Suprapubic skin (tissue), 4 donors: ENCODE data around the gene RAB6B.

ENCODE experiments used
- EP300 ChIP-seq: sonication (generic); formaldehyde crosslinking; IDR thresholded peaks from one replicate; pipeline ENCODE4 v1.6.1; 2017; ENCODE audit warnings: antibody characterized with exemption
- POLR2A ChIP-seq, 2 donors: fragments of 450-650 bp; IDR thresholded peaks; one replicate each; pipeline ENCODE4 v1.6.1; 2017; ENCODE audit warnings: antibody characterized with exemption in 2 of 2, mild to moderate bottlenecking in 2 of 2, moderate library complexity in 2 of 2
- POLR2AphosphoS5 ChIP-seq, 3 donors: sonication (generic); formaldehyde crosslinking; IDR thresholded peaks; one replicate each; pipeline ENCODE4 v1.6.1; 2017; ENCODE audit warnings: antibody characterized with exemption in 3 of 3
- TF ChIP-seq, protein P1 (sequence below), 2 donors: fragments of 200-600 bp in 1 of 2; fragments of 450-650 bp in 1 of 2; sonication (generic) in 1 of 2; IDR thresholded peaks; one replicate each; pipeline ENCODE4 v1.5.1; 2016 to 2019; ENCODE audit warnings: antibody characterized with exemption in 2 of 2, mild to moderate bottlenecking in 1 of 2, moderate library complexity in 1 of 2

DNA sequence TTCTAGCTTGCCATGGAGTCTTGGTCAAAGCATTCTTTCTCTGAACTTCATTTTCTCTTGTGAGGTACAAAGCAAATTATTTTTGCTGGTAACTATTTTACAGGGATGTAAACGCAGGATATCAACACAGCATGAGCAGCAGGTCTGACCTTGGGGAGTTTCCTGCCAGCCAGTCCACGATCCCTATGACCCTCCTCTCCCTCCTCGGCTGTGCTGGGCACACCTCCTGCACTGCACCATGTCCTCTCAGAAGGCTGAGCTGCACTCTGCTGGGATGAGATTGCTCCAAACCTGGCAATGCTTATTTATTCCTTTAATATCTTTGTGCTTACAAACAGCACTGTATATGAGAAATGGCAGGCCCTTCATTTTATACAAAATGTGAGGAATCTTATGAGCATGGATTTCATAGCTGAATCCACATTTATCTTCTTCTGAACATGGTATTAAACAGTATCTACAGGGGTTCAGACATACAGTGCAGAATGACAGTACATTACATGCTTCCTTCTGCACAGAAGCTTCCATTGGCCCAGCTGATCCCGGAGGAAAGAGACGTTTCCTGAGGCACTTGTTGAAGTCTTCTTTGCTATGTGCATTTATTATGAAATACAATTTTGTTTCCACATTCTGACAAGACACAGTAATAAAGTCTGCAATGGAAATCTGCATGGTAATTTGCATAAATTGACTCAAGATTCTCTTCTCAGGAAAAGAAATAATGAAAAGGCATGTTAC is 41.2 kb downstream of the RAB6B start:
- TF ChIP-seq POLR2A (IDR thresholded peaks at IDR 0.05), result no peak
- TF ChIP-seq, protein P1, sequence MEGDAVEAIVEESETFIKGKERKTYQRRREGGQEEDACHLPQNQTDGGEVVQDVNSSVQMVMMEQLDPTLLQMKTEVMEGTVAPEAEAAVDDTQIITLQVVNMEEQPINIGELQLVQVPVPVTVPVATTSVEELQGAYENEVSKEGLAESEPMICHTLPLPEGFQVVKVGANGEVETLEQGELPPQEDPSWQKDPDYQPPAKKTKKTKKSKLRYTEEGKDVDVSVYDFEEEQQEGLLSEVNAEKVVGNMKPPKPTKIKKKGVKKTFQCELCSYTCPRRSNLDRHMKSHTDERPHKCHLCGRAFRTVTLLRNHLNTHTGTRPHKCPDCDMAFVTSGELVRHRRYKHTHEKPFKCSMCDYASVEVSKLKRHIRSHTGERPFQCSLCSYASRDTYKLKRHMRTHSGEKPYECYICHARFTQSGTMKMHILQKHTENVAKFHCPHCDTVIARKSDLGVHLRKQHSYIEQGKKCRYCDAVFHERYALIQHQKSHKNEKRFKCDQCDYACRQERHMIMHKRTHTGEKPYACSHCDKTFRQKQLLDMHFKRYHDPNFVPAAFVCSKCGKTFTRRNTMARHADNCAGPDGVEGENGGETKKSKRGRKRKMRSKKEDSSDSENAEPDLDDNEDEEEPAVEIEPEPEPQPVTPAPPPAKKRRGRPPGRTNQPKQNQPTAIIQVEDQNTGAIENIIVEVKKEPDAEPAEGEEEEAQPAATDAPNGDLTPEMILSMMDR (IDR thresholded peaks at IDR 0.05), result no peak
- no peak for TF ChIP-seq POLR2AphosphoS5 (IDR thresholded peaks at IDR 0.05)
- TF ChIP-seq EP300, result no peak
